Measurements from ENCODE around the gene STIL.
"Not testable (repeated sequence)": the region's sequence is repeated elsewhere in the genome, so short reads cannot be mapped to it uniquely, and the experiment has no call there.

STIL gene

DNA sequence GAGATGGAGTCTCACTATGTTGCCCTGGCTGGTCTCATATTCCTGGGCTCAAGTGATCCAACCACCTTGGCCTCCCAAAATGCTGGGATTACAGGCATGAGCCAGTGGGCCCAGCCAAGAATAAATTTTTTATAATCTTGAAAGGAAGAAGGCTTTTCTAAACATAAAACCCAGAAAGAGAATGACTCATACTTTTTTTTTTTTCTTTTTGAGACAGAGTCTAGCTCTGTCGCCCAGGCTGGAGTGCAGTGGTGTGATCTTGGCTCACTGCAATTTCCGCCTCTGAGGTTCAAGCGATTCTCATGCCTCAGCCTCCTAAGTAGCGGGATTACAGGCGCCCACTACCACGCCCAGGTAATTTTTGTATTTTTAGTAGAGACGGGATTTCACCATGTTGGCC lies 38.1 kb downstream of the STIL start:
- not testable (repeated sequence) for H3K27me3 ChIP-seq (ENCODE audit: control insufficient read depth in 1 of 2, insufficient read depth in 2 of 2, low read length in 2 of 2); H3K9me3 ChIP-seq (ENCODE audit: control insufficient read depth in 2 of 2, low read length in 2 of 2); H3K9ac ChIP-seq (ENCODE audit: low read length in 2 of 2); H3K36me3 ChIP-seq (ENCODE audit: control insufficient read depth in 2 of 2, insufficient read depth in 2 of 2, low read length in 2 of 2); H3K4me3 ChIP-seq (ENCODE audit: low read length in 2 of 2); H3K27ac ChIP-seq (ENCODE audit: low read length); H3K4me1 ChIP-seq (ENCODE audit: control insufficient read depth, insufficient read depth, low read length)

- H3K9me3 ChIP-seq (ENCODE audit: control insufficient read depth in 2 of 2, low read length in 2 of 2); H3K27me3 ChIP-seq (ENCODE audit: control insufficient read depth in 1 of 2, insufficient read depth in 2 of 2, low read length in 2 of 2); H3K27ac ChIP-seq (ENCODE audit: low read length); H3K4me1 ChIP-seq (ENCODE audit: control insufficient read depth, insufficient read depth, low read length); H3K9ac ChIP-seq (ENCODE audit: low read length in 2 of 2); H3K36me3 ChIP-seq (ENCODE audit: control insufficient read depth in 2 of 2, insufficient read depth in 2 of 2, low read length in 2 of 2); H3K4me3 ChIP-seq (ENCODE audit: low read length in 2 of 2): not testable (repeated sequence)
Measured at GRCh38 chr1:47265529-47265928, 48.4 kb downstream of the STIL start.

DNA sequence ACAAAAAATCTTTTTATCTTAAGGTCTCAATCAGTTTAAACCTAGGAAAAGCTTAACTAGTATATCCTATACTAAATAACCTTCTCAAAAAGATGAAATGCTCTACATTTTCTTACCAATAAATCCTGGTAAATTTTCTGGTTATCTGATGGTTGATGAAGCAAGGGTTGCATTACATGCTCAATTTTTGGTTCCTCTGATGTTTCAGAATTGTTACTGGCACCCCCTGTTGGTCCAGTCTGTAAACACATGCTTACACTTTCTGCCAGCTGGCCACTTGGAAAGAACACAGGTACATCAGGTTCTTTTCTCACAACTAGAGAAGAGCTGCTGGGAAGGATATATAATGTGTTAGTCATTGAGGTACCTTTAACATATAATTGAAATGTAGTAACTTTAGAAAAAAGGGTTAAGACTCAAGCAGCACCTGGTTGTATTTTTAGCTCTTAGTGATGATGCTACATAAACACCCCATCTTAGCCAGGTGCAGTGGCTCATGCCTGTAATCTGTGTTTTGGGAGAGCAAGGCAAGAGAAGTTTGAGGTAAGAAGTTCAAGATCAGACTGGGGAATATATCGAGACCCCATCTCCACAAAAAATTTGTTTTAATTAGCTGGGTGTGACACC lies 51.0 kb downstream of the STIL start:
- Histone ChIP-seq H3K4me1 (ENCODE audit: control insufficient read depth, insufficient read depth, low read length) (no peaks in the 10 kb centered on the region), H3K36me3 (ENCODE audit: control insufficient read depth in 2 of 2, insufficient read depth in 2 of 2, low read length in 2 of 2) (no peaks in the 10 kb centered on the region), H3K4me3 (ENCODE audit: low read length in 2 of 2) (no peak overlapping the region), H3K27me3 (ENCODE audit: control insufficient read depth in 1 of 2, insufficient read depth in 2 of 2, low read length in 2 of 2) (no peaks in the 10 kb centered on the region), H3K9ac (ENCODE audit: low read length in 2 of 2) (no peak overlapping the region), H3K27ac (ENCODE audit: low read length) (no peak overlapping the region), H3K9me3 (ENCODE audit: control insufficient read depth in 2 of 2, low read length in 2 of 2) (no peaks in the 10 kb centered on the region)

- no peaks in the 10 kb centered on the region for H3K9me3 ChIP-seq (ENCODE audit: control insufficient read depth in 2 of 2, low read length in 2 of 2)
- no peak overlapping the region for H3K9ac ChIP-seq (ENCODE audit: low read length in 2 of 2)
- H3K27ac ChIP-seq (ENCODE audit: low read length): no peak overlapping the region
- H3K4me3 ChIP-seq (ENCODE audit: low read length in 2 of 2): no peak overlapping the region
- H3K36me3 ChIP-seq (ENCODE audit: control insufficient read depth in 2 of 2, insufficient read depth in 2 of 2, low read length in 2 of 2): no peaks in the 10 kb centered on the region
- H3K27me3 ChIP-seq (ENCODE audit: control insufficient read depth in 1 of 2, insufficient read depth in 2 of 2, low read length in 2 of 2): no peaks in the 10 kb centered on the region
- H3K4me1 ChIP-seq (ENCODE audit: control insufficient read depth, insufficient read depth, low read length): no peaks in the 10 kb centered on the region
Measured at GRCh38 chr1:47257224-47257623, 56.7 kb downstream of the STIL start.

GRCh38 chr1:47252795-47253194 lies 61.2 kb downstream of the STIL start:
- H3K9me3 ChIP-seq (ENCODE audit: control insufficient read depth in 2 of 2, low read length in 2 of 2): no peaks in the 10 kb centered on the region
- no peaks in the 10 kb centered on the region for H3K27me3 ChIP-seq (ENCODE audit: control insufficient read depth in 1 of 2, insufficient read depth in 2 of 2, low read length in 2 of 2)
- H3K9ac ChIP-seq (ENCODE audit: low read length in 2 of 2): no peak overlapping the region
- no peaks in the 10 kb centered on the region for H3K36me3 ChIP-seq (ENCODE audit: control insufficient read depth in 2 of 2, insufficient read depth in 2 of 2, low read length in 2 of 2)
- H3K4me3 ChIP-seq (ENCODE audit: low read length in 2 of 2): no peak overlapping the region
- no peaks in the 10 kb centered on the region for H3K4me1 ChIP-seq (ENCODE audit: control insufficient read depth, insufficient read depth, low read length)
- H3K27ac ChIP-seq (ENCODE audit: low read length): no peak overlapping the region

DNA sequence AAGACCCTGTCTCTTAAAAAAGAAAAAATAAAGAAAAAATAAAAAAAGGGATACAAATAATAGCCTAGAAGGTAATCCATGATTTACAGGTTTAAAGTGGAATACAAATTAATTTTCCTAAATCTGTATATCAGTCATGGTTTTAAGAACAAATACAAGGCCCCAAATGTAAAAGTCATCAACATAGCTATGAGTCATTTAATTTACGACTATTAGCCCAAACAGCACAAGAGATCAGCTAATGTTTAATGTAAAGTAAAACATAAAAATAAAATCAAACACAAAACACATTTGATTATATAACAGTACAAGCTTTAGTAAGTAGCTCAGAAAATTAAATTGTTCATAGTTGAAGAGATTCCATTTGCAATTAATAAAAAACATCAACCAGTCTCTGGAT lies 61.6 kb downstream of the STIL start:
- Histone ChIP-seq H3K27ac (ENCODE audit: low read length) (no peak overlapping the region), H3K27me3 (ENCODE audit: control insufficient read depth in 1 of 2, insufficient read depth in 2 of 2, low read length in 2 of 2) (no peaks in the 10 kb centered on the region), H3K4me3 (ENCODE audit: low read length in 2 of 2) (no peak overlapping the region), H3K9me3 (ENCODE audit: control insufficient read depth in 2 of 2, low read length in 2 of 2) (no peaks in the 10 kb centered on the region), H3K4me1 (ENCODE audit: control insufficient read depth, insufficient read depth, low read length) (no peaks in the 10 kb centered on the region), H3K36me3 (ENCODE audit: control insufficient read depth in 2 of 2, insufficient read depth in 2 of 2, low read length in 2 of 2) (no peaks in the 10 kb centered on the region), H3K9ac (ENCODE audit: low read length in 2 of 2) (no peak overlapping the region)

GRCh38 chr1:47249755-47250154 lies 64.2 kb downstream of the STIL start:
- H3K27me3 ChIP-seq (ENCODE audit: control insufficient read depth in 1 of 2, insufficient read depth in 2 of 2, low read length in 2 of 2): peaks cover 2 to 3% of the 10 kb centered on the region in 2 donors
- H3K4me3 ChIP-seq (ENCODE audit: low read length in 2 of 2): no peak overlapping the region
- no peaks in the 10 kb centered on the region for H3K36me3 ChIP-seq (ENCODE audit: control insufficient read depth in 2 of 2, insufficient read depth in 2 of 2, low read length in 2 of 2)
- H3K4me1 ChIP-seq (ENCODE audit: control insufficient read depth, insufficient read depth, low read length): no peaks in the 10 kb centered on the region
- no peaks in the 10 kb centered on the region for H3K9me3 ChIP-seq (ENCODE audit: control insufficient read depth in 2 of 2, low read length in 2 of 2)
- H3K27ac ChIP-seq (ENCODE audit: low read length): no peak overlapping the region
- H3K9ac ChIP-seq (ENCODE audit: low read length in 2 of 2): no peak overlapping the region

- Histone ChIP-seq H3K27me3 (ENCODE audit: control insufficient read depth in 1 of 2, insufficient read depth in 2 of 2, low read length in 2 of 2) (peaks cover 3 to 15% of the 10 kb centered on the region in 2 donors), H3K4me3 (ENCODE audit: low read length in 2 of 2) (no peak overlapping the region), H3K36me3 (ENCODE audit: control insufficient read depth in 2 of 2, insufficient read depth in 2 of 2, low read length in 2 of 2) (no peaks in the 10 kb centered on the region), H3K27ac (ENCODE audit: low read length) (no peak overlapping the region), H3K4me1 (ENCODE audit: control insufficient read depth, insufficient read depth, low read length) (no peaks in the 10 kb centered on the region), H3K9ac (ENCODE audit: low read length in 2 of 2) (no peak overlapping the region), H3K9me3 (ENCODE audit: control insufficient read depth in 2 of 2, low read length in 2 of 2) (no peaks in the 10 kb centered on the region)
Measured at GRCh38 chr1:47244339-47244862, 69.5 kb downstream of the STIL start.

GRCh38 chr1:47243910-47244309 lies 70.0 kb downstream of the STIL start:
- no peak overlapping the region for H3K27ac ChIP-seq (ENCODE audit: low read length)
- no peaks in the 10 kb centered on the region for H3K9me3 ChIP-seq (ENCODE audit: control insufficient read depth in 2 of 2, low read length in 2 of 2)
- no peaks in the 10 kb centered on the region for H3K4me1 ChIP-seq (ENCODE audit: control insufficient read depth, insufficient read depth, low read length)
- no peaks in the 10 kb centered on the region for H3K36me3 ChIP-seq (ENCODE audit: control insufficient read depth in 2 of 2, insufficient read depth in 2 of 2, low read length in 2 of 2)
- H3K4me3 ChIP-seq (ENCODE audit: low read length in 2 of 2): no peak overlapping the region
- no peak overlapping the region for H3K9ac ChIP-seq (ENCODE audit: low read length in 2 of 2)
- H3K27me3 ChIP-seq (ENCODE audit: control insufficient read depth in 1 of 2, insufficient read depth in 2 of 2, low read length in 2 of 2): peaks cover 3 to 15% of the 10 kb centered on the region in 2 donors

GRCh38 chr1:47241114-47242113 lies 72.5 kb downstream of the STIL start:
- H3K27me3 ChIP-seq (ENCODE audit: control insufficient read depth in 1 of 2, insufficient read depth in 2 of 2, low read length in 2 of 2): peaks cover 3 to 17% of the 10 kb centered on the region in 2 donors
- no peak overlapping the region for H3K4me3 ChIP-seq (ENCODE audit: low read length in 2 of 2)
- H3K4me1 ChIP-seq (ENCODE audit: control insufficient read depth, insufficient read depth, low read length): no peaks in the 10 kb centered on the region
- no peak overlapping the region for H3K9ac ChIP-seq (ENCODE audit: low read length in 2 of 2)
- no peaks in the 10 kb centered on the region for H3K9me3 ChIP-seq (ENCODE audit: control insufficient read depth in 2 of 2, low read length in 2 of 2)
- no peaks in the 10 kb centered on the region for H3K36me3 ChIP-seq (ENCODE audit: control insufficient read depth in 2 of 2, insufficient read depth in 2 of 2, low read length in 2 of 2)
- no peak overlapping the region for H3K27ac ChIP-seq (ENCODE audit: low read length)
